GM12864 (cell line): ENCODE results near the gene ESF1.

ENCODE experiments used
- DNase-seq: peaks from one replicate; pipeline ENCODE4 v3.0.0-alpha.2; 2011; ENCODE audit warnings: low read depth
- H3K4me3 ChIP-seq: 2 replicates; pipeline ENCODE4 v1.5.1; 2011; ENCODE audit warnings: mild to moderate bottlenecking, low read depth, low read length, control low read depth
- TF ChIP-seq, protein P1 (sequence below): IDR thresholded peaks from 2 replicates; pipeline ENCODE4 v1.5.1; 2011; ENCODE audit warnings: low read depth, mild to moderate bottlenecking, moderate library complexity, low read length, control low read depth, inconsistent platforms; ENCODE audit errors: missing control alignments

The ESF1 gene

DNA sequence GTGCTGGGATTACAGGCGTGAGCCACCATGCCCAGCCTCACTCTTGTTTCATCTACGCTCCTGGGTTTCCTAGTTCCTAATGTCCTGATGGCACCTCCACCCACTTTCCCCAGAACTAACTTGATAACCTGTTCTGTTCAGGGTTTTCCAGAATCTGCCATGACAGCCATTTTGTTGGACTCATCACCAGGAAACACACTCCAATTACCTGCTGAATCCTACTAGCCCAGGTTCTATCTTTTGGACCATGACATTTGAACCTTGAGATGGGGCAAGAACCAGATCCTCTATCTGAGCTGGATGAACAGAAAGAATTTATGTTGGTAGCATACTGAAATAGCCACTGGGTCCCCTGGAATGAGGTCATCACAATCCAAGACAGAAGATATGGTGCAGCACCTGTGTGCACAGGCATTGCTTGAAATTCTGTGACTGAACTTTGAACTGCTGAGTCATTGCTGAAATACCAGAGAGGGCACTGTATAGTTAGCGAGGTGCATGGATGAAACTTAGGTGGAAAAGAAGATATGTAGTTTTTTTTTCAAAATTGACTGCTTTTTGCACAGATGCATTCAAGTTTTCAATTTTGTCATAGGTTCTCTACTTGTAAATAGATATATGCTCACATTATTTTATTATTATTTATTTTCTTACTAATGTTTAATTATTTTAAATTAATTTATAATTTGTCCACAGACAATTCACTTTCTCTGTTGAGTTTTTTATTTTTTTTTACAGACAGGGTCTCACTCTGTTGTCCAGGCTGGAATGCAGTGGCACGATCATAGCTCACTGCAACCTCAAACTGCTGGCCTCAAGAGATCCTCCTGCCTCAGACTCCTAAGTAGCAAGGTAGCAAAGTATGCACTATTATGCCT, 103.2 kb downstream of the ESF1 start:
- DNase-seq: peak; percentile 45
- TF ChIP-seq, protein P1, sequence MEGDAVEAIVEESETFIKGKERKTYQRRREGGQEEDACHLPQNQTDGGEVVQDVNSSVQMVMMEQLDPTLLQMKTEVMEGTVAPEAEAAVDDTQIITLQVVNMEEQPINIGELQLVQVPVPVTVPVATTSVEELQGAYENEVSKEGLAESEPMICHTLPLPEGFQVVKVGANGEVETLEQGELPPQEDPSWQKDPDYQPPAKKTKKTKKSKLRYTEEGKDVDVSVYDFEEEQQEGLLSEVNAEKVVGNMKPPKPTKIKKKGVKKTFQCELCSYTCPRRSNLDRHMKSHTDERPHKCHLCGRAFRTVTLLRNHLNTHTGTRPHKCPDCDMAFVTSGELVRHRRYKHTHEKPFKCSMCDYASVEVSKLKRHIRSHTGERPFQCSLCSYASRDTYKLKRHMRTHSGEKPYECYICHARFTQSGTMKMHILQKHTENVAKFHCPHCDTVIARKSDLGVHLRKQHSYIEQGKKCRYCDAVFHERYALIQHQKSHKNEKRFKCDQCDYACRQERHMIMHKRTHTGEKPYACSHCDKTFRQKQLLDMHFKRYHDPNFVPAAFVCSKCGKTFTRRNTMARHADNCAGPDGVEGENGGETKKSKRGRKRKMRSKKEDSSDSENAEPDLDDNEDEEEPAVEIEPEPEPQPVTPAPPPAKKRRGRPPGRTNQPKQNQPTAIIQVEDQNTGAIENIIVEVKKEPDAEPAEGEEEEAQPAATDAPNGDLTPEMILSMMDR: no peak
- no peak overlapping the region for H3K4me3 ChIP-seq

DNA sequence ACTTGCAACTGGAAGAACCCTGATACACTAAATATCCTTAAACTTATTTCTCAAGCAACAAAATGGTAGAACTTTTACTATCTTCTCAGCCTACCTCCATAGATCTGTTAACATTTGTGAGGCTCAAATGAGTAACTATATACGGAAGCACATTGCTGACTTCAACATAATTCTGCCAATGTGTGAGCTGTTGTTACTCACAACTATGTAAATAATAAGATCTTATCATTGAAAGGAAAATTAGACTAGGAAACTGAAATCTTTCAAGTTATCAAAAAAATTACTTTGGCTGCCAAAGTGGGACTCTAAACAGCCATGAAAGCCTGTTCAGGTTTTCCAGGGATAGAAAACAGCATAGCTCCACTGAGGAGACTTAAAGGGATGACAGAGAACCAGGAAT, 105.8 kb downstream of the ESF1 start:
- DNase-seq: no peak
- H3K4me3 ChIP-seq: no peak overlapping the region
- TF ChIP-seq, protein P1: no peak

DNA sequence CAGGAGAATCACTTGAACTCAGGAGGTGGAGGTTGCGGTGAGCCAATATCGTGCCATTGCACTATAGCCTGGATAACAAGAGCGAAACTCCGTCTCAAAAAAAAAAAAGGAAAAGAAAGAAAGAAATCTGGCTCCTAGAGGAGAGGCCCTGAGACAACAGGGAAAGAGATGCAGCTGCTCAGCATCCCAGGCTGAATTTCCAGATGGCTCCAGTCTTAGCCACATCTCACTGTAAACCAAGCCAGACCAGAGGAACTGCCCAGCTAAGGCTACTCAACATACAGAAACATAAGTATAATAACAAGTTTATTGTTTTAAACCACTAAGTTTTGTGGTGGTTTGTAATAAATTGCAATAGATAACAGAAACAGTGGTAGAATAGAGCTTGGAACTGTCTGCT, 107.5 kb downstream of the ESF1 start:
- TF ChIP-seq, protein P1: no peak
- DNase-seq: no peak
- H3K4me3 ChIP-seq: no peak overlapping the region

DNA sequence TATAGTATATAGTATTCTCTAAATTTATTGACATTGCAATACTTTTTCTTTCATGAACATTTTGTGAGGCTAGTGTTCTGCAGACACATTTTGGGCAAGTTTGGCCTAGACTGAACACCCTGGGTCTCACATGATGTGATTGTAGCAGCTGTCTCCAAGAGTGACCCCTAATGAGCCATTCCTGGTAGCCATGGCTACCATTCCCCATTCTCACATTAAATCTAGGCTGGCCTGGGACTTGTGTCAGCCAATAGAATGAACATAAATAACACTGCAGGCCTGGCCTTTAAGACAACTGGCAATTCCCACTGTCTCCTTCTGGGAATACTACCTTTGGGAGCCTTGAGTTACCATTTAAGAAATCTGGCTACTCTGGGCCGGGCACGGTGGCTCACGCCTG, 108.0 kb downstream of the ESF1 start:
- H3K4me3 ChIP-seq: no peak overlapping the region
- TF ChIP-seq, protein P1: no peak
- DNase-seq: no peak

DNA sequence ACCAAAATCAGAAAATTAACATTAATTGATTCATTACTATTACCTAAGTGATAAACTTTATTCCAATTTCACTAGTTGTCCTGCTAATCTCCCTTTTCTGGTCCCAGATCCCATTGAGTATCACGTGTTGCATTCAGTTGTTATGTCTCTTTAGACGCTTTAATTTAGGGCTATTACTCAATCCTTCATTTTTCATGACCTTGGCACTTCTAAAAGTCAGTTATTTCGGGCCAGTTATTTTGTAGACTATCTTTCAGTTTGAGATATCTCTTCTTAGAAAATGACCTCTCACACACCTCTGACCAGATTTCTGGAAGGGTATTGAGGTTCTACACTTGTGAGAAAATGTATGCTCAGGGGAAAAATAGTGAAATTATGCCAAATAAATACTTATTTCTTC, 112.0 kb downstream of the ESF1 start:
- TF ChIP-seq, protein P1: no peak
- no peak overlapping the region for H3K4me3 ChIP-seq
- DNase-seq: no peak

DNA sequence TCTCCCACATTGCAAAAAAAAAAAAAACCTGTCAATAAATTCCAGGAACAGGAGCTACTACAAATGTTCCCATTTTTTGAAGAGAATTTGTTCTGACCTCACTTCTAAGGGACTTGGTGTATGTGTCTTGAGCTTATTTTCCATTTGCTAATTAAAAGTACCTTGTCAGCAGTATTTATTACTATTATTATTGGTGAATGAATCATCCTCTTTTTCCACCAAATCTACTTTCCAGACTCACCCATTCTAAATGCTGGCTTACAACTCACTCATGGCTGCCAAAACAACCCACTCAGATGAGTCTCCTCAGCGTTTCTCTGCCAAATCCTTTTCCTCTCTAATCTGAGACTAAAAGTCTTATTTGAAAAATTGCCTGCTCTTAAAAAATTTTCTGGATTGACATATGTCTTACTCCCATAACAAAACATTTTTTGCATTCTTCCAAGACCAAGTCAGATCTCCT, 112.8 kb downstream of the ESF1 start:
- no peak overlapping the region for H3K4me3 ChIP-seq
- TF ChIP-seq, protein P1: no peak
- no peak for DNase-seq

DNA sequence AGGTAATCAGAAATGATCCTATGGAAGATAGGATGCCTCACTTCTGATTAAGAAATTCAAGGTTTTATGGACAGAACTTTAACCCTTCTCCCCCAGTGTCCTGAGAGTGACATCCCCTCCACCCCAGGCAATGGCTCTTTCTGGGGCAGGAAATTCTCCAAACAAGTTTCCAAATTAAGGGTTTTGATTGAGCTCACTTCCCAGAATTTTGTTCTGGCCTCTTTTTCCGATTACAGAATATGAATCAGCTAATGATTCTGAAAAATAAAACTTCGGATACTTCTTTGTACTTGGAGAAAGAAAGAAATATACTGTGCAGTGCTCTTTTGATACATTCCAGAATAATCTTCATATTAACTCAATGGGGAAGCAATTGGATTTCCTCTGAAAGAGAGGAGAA, 113.2 kb downstream of the ESF1 start:
- DNase-seq: no peak
- TF ChIP-seq, protein P1: no peak
- no peak overlapping the region for H3K4me3 ChIP-seq
